ENCODE data around the gene NAA25.
"Not testable (repeated sequence)": the region's sequence is repeated elsewhere in the genome, so short reads cannot be mapped to it uniquely, and the experiment has no call there.

The NAA25 gene

DNA sequence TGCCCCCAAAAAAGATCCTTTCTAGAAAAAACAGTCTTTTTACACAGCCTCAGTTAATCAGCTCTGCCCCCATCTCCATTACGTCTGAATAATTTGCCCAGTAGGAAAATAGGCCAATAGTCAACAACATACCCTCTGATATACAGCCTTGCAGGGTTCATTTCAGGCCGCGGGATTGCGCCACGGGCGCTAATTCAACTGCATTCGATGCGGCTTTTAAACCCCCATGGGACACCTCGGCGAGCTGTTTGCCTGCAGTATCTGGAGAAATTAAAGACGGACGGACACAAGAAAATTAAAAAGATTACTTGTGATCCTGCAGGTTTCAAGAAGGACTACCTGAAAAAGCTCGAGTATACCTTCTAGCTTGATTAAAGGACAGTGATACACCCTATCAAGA, 59.2 kb downstream of the NAA25 start:
- peak; percentile 95 for DNase-seq (ENCODE audit: low read depth)
- TF ChIP-seq, protein P1, sequence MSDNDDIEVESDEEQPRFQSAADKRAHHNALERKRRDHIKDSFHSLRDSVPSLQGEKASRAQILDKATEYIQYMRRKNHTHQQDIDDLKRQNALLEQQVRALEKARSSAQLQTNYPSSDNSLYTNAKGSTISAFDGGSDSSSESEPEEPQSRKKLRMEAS (IDR thresholded peaks at IDR 0.05; ENCODE audit: low read depth, low read length) = no peak
- no peak for TF ChIP-seq MYC (IDR thresholded peaks at IDR 0.05; ENCODE audit: low read depth, low read length)
- no peak for TF ChIP-seq POLR2A (IDR thresholded peaks at IDR 0.05; ENCODE audit: extremely low read depth, insufficient read length)
- TF ChIP-seq, protein P2, sequence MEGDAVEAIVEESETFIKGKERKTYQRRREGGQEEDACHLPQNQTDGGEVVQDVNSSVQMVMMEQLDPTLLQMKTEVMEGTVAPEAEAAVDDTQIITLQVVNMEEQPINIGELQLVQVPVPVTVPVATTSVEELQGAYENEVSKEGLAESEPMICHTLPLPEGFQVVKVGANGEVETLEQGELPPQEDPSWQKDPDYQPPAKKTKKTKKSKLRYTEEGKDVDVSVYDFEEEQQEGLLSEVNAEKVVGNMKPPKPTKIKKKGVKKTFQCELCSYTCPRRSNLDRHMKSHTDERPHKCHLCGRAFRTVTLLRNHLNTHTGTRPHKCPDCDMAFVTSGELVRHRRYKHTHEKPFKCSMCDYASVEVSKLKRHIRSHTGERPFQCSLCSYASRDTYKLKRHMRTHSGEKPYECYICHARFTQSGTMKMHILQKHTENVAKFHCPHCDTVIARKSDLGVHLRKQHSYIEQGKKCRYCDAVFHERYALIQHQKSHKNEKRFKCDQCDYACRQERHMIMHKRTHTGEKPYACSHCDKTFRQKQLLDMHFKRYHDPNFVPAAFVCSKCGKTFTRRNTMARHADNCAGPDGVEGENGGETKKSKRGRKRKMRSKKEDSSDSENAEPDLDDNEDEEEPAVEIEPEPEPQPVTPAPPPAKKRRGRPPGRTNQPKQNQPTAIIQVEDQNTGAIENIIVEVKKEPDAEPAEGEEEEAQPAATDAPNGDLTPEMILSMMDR (IDR thresholded peaks at IDR 0.05; ENCODE audit: low read depth, low read length) = no peak
- peak overlapping the region; percentile 21 for H3K4me3 ChIP-seq (ENCODE audit: low read depth, low read length)

DNA sequence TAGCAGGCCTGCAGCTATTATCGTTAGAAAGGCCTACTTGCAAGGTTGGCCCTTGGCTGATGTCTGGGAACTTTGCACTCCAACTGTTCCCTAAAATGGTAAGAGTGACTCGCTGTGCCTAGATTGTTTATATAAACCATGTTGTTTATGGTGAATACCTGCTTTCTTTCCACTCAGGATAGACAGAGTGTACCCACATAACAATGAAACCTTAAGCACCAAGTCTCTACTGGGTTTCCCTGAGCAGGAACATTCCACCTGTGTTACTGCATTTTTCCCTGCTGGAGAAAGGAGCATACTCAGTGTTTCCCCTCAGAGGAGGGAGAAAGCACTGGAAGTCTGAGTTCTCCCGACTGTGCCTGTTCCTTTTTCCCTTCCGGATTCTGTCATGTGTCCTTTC, 62.6 kb downstream of the NAA25 start:
- H3K4me3 ChIP-seq (ENCODE audit: low read depth, low read length) = no peak overlapping the region
- TF ChIP-seq, protein P1 (IDR thresholded peaks at IDR 0.05; ENCODE audit: low read depth, low read length) = no peak
- no peak for TF ChIP-seq POLR2A (IDR thresholded peaks at IDR 0.05; ENCODE audit: extremely low read depth, insufficient read length)
- TF ChIP-seq MYC (IDR thresholded peaks at IDR 0.05; ENCODE audit: low read depth, low read length) = no peak
- TF ChIP-seq, protein P2 (IDR thresholded peaks at IDR 0.05; ENCODE audit: low read depth, low read length) = no peak
- DNase-seq (ENCODE audit: low read depth) = no peak

DNA sequence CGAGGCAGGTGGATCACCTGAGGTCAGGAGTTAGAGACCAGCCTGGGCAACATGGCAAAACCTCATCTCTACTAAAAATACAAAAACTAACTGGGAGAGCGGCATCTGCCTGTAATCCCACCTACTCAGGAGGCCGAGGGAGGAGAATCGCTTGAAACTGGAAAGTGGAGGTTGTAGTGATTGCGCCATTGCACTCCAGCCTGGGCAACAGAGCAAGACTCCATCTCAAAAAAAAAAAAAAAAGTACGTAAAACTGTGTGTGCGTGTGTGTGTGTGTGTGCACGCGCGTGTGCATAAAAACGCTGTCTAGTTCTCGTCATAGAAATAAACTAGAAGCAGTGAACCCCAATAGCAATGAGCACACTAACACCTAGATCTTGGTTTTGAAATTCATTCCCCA, 72.0 kb downstream of the NAA25 start:
- not testable (repeated sequence) for H3K4me3 ChIP-seq (ENCODE audit: low read depth, low read length); DNase-seq (ENCODE audit: low read depth)

DNA sequence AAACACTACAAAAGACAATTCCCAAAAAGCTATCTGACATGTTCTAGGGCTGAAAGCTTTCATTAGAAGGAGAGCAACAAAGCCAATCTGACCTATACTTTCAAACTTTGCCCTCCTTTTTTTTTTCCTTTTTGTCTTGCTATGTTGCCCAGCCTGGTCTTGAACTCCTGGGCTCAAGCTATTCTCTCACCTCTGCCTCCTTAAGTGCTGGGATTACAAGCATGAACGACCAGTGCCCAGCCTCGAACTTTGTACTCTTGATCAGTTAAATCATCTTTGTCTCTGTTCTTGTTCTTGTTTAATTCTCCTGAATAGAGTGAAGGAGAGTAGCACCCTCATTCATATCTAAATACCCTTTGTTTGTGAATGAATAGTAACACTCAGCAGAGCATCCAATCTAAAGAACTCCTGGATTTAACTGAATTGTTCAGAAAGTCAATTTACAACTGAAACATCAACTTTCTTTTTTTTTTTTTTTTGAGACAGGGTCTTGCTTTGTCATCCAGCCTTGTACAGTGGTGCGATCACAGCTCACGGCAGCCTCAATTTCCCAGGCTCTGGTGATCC, 73.3 kb downstream of the NAA25 start:
- no peak for TF ChIP-seq MYC (IDR thresholded peaks at IDR 0.05; ENCODE audit: low read depth, low read length)
- TF ChIP-seq POLR2A (IDR thresholded peaks at IDR 0.05; ENCODE audit: extremely low read depth, insufficient read length) = no peak
- TF ChIP-seq, protein P2 (IDR thresholded peaks at IDR 0.05; ENCODE audit: low read depth, low read length) = no peak
- TF ChIP-seq, protein P1 (IDR thresholded peaks at IDR 0.05; ENCODE audit: low read depth, low read length) = no peak
- DNase-seq (ENCODE audit: low read depth) = no peak
- no peak overlapping the region for H3K4me3 ChIP-seq (ENCODE audit: low read depth, low read length)

DNA sequence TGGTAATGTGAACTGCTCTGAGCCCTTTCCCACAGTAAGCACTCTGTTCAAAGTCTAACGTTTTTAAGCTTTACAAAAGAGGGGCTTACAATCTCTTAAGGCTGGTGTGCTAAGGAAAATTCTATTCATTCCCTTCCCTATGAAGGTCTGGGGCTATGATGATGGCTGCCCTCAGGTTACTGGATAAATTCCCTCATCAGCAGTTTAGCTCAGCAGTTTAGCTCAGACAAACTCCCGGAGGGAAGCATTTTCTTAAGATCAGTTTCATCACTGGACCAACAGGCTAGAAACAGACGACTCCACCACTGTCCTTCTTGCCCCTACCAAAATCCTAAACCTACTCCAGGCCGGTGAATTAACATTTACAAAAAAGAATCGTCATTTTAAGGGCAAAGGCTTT, 76.3 kb downstream of the NAA25 start:
- H3K4me3 ChIP-seq (ENCODE audit: low read depth, low read length) = no peak overlapping the region
- TF ChIP-seq POLR2A (IDR thresholded peaks at IDR 0.05; ENCODE audit: extremely low read depth, insufficient read length) = no peak
- no peak for DNase-seq (ENCODE audit: low read depth)

DNA sequence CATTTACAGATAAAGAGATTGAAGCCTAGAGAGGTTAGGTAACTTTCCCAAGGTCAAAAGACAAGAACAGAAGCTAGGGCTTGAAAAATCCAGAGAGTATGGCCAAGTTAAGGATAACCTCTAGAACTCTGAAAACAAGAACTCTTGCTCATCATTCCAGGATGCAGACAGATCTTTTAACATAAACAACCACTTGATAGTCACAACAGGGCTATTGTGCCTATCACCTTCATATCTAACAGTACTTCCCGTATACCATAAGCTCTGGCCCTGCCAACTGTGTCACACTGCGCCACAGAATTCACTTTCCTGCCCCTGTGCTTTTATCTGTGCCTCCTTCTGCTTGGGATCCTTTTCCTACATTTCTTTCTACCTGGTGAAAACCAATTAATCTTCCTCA, 77.1 kb downstream of the NAA25 start:
- TF ChIP-seq MYC (IDR thresholded peaks at IDR 0.05; ENCODE audit: low read depth, low read length) (no peak), POLR2A (IDR thresholded peaks at IDR 0.05; ENCODE audit: extremely low read depth, insufficient read length) (no peak)
- TF ChIP-seq, protein P1 (IDR thresholded peaks at IDR 0.05; ENCODE audit: low read depth, low read length) = no peak
- TF ChIP-seq, protein P2 (IDR thresholded peaks at IDR 0.05; ENCODE audit: low read depth, low read length) = no peak
- no peak overlapping the region for H3K4me3 ChIP-seq (ENCODE audit: low read depth, low read length)
- DNase-seq (ENCODE audit: low read depth) = no peak

DNA sequence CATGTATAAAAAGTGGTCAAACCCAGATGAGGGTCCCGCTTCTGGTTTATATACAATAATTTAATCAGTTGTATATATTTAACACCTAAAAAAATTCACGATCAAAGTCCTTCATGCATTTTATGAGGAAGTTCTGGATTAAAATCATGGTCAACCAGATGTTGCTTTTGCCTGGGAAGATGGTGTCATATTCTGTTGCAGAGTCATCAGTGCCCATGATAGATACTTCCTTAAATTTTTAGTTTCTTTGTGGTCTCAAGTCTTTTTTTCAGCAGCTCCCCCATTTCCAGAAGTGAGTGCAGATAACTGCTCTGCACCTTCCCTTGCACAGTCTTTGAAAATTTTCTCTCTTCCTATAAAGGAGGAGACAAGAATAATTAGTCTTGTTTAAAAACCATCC, 79.3 kb downstream of the NAA25 start:
- DNase-seq (ENCODE audit: low read depth) = peak; percentile 78
- TF ChIP-seq, protein P1 (IDR thresholded peaks at IDR 0.05; ENCODE audit: low read depth, low read length) = no peak
- TF ChIP-seq, protein P2 (IDR thresholded peaks at IDR 0.05; ENCODE audit: low read depth, low read length) = no peak
- TF ChIP-seq MYC (IDR thresholded peaks at IDR 0.05; ENCODE audit: low read depth, low read length) = no peak
- H3K4me3 ChIP-seq (ENCODE audit: low read depth, low read length) = no peak overlapping the region
